NCI-H2196 treated with DMSO at 0.1 percent for 48 hours (cell line): ENCODE data around the gene AKAP8L.

ENCODE experiments used
- DNase-seq: peaks from one replicate; lab custom pipeline; 2025; ENCODE audit not compliant: unreplicated experiment; lab: John Stamatoyannopoulos, UW

AKAP8L gene

DNA sequence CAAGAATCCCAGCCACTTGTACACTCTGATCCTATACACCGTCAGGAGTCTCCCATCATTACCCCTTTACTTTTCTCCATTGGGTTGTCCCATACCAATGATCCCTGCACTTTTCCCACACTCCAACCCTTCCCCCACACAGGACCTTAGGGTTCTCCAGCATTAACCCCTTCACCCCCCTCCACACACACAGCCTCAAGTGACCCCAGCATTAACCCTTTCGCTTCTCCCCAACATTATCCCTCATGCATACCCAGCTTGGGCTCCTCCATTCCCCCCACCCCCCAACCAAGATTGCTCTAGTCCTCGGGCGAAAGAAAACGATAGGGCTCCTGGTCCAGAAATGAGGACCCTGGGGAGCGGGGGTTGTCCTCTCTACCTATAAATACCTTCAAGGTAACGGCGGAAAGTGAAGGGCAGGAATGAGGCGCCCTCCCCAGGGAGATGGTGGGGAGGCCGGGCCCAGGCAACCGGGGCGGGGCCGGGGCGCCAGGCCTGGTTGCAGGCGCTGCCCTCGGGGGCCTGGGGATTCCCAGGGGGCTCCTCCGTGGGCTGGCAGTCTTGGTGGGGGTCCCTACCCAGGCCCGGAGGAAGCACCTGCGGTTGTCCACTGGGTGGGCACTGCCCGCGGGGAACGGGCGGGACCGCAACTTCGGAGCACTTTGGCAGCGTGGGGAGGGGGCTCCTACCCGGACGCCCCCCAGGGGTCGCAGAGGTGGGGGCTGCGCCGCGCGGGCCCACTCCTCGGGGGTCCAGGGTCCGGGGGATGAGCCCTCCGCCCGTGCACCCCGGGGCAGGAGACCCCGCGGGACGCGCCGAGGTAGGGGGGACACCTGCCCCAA, 30.2 kb upstream of the AKAP8L start:
- DNase-seq, result no peak

DNA sequence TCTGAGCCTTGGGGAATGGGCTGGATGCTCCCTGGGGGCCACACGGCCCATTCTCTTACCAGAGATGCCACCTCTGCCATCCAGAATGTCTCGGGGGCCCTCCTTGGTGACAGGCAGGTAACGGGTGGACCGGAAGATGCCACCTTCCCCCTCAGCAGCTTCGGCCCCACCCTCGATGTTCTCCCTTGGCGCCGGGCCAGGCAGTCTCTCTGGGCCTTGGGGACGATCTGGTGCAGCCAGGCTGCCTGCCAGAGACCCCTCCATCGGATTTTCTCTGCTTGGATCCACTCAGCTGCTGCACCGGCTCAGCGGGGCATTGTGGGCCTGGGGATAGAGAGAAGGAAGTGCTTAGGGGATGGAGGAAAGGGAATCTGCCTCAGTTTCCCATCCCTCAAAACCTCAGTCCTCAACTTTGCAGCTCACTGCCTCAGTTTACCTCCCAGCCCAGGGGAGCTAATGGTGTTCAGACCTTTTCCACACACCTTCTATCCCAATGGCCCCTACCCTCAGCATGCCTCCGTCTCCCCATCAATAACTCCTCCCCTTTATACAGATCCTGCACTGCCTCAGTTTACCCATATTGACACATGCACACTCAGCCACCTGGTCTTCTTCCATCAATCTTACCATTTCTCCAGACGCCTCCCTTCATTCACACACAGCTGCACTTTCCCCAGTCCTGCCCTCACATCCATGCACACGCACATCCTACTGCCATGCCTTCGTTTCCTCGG, 29.4 kb upstream of the AKAP8L start:
- DNase-seq, result no peak

DNA sequence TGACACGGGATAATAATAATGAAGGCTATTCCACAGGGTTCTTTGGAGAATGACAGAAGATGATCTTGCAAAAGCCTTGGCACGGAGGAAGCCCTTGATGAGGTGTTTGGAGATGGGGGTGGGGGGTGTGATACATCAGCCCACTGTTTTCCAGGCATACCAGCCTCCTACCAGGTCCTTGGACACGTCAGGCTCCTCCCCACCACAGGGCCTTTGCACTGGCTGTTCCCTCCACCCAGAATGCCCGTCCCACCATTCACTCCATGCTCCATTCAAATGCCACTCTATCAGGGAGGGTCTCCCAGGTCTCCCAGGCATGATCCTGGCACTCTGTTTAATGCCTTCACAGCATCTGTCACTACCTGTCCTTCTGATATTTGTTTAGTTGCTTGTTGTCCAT, 28.3 kb upstream of the AKAP8L start:
- no peak for DNase-seq

DNA sequence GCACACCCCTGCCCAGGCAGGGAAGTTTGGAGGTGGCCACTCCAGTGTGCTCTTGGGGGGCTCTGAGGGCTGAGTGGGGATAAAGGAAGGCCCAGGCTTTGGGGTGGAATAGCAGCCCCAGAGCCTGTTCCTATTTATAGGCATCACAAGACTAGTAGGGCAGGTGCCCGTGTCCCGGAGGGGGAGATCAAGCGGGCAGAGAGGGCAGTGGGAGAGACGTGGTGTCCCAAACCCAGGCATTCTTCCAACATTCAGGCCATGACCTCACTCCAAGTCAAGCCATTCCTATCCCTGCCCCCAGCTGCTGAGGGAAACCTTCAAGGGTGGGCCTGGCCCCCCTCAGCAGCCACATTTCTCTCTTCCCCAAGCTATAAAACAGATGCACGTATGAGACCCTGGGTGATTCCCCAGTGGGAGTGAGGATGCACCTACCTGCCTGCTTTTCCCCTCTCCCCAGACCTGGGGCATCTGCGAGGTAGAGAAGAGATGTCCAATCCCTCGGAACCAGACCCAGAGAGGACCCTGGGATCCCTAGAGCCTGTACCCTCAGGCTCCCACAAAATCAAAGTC, 27.1 kb upstream of the AKAP8L start:
- no peak for DNase-seq

DNA sequence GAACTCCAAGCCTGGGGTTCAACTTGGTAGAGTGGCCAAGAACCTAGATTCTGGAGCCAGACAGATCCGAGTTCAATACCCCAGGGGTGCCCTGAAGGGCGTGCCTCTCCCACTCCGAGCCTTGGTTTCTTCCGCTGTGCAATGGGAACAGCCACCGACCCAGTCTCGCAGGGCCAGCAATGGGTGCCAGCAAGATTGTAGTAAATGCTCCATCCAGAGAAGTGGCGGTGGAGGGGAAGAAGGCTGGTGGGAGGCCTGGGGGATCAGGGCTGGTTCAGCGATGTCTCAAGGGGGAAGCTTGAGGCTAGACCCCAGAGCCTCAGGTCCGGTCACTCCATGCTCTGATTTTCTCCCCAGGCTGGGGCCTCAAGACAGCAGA, 26.4 kb upstream of the AKAP8L start:
- DNase-seq, result no peak

DNA sequence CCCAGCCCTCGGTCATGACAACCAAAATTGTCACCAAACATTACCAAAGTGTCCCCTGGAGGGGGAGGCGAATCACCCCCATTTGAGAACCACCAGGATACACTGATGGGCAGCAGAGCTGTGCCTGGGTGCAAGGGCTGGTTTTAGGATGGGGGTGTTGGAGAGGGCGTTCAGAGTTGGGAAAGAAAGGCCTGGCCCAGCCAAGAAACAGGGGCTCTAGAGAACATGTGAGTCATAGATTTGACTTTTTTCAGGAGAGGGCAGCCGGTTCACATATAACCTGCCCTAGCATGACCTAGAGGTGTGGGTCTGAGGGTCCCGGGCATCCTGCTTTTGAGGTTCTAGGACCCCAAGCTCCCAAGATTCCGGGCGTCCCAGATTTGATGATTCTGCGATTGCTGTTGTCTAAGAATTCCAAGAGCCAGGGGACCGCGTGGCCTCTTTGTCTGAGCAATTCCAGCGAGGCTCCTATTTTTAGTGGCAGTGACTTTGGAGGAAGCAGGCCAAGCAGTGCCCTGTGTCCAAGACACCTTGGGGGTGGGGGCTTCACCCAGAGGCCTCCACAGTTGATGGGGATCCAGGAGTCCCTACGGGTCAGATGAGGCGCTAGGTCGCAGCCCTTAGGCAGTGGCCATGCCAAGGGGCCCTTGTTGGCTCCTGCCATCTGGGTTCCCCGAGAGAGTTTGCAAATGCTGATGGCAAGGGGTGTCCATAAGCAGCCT, 25.9 kb upstream of the AKAP8L start:
- no peak for DNase-seq

DNA sequence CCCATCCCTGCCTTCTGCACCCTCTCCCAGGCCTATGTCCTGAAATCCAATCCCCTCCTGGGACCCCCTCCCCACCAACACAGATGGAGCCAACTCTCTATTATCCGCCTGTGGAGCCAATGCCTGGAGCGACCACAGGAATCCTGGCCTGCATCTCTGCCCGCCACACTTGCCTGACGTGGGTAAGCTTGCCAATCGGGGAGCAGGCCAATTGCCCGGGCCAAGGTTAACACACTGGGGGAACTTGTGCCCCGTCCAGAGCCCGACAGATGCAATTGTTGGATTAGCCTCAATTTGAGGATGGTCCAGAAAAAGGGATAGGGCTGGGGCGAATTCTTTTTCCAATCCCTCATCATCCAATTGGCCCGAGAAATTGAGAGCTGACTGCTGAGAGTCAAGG, 25.1 kb upstream of the AKAP8L start:
- DNase-seq, result no peak

DNA sequence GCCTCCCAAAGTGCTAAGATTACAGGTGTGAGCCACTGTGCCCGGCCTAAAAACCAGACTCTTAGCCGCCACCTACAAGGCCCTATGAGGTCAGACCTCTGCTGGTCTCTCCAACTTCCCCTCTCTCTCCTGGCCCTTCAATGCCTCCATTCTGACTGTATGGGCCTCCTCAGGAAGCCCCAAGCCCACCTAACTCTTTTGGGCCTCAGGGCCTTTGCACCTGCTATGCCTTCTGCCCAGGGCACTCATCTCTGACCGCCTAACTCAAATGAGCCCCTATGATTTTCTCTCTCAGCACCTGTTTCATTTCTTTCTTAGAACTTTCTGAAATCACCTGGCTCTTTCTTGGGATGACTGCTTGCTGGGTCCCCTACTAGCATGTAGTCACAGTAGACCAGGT, 24.5 kb upstream of the AKAP8L start:
- DNase-seq, result no peak

DNA sequence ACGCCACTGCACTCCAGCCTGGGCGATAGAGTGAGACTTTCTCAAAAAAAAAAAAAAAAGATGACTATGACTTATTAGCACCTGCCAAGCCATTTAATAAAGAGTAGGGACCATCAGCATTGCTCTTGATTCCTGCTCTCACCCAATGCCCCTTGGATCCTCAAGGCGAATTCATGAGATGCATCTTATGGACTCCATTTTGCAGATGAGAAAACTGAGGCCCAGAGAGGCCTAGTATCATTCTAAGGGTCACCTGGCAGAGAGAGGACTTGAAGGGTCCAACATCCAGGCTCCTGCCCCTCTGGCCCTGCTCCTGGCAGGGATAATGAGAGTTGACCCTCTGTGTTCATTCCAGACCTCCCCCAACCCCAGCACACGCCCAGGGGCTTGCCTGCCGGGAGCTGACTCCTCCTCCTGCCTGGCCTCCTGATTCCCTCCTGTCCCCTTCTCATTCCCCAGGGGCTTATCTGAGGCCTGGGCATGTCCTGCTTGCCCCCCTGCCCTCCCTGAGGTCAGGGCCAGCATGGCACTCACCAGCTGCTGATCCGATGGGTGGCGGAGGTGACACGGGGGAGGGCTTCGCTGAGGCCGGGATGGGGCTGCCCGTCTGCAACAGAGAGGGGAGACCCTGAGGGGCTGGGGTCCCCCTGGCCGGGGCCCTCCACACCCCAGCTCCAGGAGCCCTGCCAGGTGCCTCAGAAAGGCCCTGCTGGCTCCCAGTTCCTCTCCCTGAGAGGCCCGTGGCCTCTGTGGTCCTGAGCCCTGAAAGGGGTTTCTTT, 23.5 kb upstream of the AKAP8L start:
- no peak for DNase-seq

DNA sequence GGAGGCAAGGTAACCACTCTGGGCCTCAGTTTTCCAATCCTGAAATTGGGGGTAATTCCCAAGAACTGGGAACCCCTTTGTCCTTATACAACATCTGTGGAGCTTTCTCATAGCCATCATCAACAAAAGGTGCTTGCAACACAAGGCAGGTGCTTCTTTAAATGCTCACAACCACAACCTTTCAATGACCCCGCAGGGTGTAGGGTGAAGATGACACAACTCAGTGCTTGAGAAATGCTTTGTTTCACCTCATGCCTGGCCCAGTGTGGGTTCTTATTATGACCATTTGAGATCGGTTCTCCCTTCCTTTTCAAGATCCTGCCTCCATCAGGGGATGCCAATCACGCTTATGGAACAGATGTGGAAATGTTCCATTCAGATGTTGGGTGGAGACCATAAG, 22.5 kb upstream of the AKAP8L start:
- DNase-seq, result no peak

DNA sequence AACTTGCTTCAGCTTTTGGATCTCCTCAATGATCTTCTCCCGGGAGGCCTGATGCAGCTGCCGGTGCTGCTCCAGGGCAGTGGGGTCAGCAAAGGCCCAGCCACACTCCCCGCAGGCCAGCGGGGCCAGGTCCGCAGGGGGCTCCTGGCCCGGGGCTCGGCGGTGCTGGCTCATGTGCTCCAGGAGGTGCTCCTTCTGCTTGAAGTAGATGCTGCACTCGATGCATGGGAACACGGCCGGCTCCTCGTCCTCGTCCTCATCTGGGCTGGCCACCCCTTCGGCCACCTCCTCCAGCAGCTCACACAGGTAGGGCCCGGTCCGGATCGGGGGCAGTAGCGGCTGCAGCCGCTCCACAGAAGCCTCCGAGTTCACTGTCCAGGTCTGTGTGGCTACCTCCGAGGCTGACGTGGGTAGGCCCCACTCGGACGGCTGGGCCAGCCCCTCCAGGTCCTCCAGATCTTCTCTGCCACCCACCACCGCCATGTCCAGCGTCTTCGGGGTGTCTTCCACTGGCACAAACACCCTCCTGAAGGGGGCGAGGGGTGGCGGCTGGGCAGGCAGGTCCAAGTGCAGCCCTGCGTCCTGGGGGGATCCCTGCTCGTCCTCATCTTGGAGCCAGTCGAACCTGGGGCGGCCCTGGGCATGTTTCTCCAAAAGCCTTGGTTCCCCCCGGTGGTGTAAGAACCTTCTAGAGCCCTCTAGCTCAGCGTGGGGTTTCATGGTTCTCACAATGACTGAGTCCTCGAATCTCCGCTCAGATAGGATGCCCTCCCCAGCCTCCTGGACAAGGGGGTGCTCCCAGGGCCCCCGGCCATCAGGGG, 21.2 kb upstream of the AKAP8L start:
- no peak for DNase-seq

DNA sequence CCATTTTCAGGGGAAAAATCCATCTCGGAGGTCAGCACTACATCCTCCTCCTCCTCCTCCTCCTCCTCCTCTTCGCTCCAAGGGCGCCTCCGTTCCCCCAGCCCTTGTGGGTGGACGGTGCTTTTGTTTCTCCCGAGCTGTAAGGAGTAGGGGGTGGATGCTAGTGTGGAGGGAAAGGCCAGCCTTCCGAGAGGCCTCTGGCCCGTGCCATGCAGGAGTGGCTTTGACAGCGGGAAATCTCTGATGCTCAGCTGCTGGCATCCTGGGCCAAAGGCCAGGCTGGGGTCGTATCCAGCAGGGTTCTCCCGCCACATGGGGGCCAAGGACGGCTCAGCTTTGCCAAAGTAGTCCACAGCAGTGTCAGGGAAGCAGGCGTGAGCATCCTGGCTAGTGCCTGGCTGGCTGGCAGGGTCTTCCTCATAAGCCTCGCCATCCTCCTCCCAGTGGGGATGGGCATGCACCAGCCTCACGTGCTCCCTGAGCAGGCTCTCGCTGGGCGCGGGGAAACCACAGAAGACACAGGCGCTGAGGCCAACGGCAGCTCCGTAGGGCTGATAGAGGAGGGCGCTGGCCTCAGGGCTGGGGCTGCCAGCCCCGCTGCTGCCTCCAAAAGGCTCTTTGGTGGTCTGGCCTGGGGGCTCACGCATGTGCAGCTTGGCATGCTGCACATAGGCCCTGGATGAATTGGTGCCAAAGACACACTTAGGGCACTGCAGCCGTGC, 20.5 kb upstream of the AKAP8L start:
- DNase-seq, result no peak

DNA sequence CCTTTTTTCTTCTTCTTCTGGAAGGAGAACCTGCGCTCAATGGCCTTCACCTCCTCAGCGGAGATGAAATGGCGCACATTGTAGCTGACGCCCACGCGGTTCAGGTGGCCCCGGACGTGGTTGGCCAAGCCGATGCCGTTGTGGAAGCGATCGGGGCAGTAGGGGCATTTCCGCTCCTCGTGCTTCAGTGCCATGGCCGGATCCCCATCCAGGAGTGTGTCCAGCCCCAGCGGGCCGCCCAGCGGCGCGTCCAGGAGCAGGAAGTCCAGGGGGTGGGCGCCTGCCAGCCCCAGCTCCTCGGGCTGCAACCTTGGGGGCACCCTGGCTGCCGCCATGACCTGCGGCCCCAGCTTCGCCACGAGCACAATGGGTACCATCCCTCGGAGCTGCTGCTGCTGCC, 19.8 kb upstream of the AKAP8L start:
- DNase-seq, result no peak

DNA sequence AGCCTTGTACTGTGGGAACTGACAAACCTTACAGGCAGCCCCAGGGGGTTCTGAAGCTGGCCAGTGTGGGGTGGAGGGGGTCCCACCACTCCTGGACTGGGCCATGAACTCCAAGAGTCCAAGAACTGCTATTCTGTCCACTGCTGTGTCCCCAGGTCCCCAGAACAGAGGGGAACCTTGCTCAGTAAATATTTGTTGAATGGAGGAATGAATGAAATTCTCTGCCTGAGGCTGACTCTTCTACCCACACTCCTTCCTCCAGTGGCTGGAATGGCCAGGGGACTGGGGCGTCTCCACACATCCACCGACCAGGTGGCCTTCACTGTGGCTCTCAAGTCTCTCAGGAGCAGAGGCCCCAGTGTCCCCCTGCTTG, 19.3 kb upstream of the AKAP8L start:
- no peak for DNase-seq

DNA sequence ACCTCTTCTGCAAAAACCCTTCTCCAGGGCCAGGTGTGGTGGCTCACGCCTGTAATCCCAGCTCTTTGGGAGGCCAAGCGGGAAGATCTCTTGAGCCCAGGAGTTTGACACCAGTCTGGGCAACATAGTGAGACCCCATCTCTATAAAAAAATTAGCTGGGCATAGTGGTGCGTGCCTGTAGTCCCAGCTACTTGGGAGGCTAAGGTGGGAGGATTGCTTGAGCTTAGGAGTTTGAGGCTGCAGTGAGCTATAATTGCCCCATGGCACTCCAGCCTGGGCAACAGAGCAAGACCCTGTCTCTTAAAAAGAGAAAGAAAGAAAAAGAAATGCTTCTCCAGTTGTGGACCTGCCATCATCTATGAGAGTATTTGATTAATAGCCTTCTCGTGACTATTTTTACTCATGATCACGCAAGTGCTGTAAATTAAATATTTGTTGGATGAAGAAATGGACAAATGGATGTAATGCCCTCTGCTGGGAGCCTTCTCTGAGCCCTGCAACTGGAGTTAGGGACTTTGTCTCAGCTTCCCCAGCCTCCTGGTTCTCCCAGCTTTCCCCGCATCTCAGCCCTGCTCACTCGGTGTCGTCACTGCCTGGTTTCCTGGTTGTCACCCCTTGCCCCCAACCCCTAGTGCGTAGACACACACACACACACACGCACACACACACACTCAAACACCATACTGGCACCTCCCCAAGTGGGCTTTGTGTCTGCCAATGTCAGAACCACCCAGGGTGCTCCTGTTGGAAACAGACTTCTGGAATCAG, 18.8 kb upstream of the AKAP8L start:
- DNase-seq, result no peak

DNA sequence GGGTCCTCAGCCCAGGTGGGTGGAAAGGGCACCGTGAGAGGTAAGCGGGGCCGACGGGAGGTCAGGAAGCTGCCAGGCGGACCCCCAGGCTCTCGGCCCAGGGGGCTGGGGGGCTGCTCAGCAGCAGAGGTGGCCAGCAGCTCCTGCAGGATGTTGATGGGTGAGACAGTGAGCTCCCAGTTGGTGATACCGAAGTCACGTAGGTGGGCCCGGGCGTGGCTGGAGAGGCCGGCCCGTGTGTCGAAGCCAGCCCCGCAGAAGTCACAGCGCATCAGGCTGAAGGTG, 18.0 kb upstream of the AKAP8L start:
- no peak for DNase-seq

DNA sequence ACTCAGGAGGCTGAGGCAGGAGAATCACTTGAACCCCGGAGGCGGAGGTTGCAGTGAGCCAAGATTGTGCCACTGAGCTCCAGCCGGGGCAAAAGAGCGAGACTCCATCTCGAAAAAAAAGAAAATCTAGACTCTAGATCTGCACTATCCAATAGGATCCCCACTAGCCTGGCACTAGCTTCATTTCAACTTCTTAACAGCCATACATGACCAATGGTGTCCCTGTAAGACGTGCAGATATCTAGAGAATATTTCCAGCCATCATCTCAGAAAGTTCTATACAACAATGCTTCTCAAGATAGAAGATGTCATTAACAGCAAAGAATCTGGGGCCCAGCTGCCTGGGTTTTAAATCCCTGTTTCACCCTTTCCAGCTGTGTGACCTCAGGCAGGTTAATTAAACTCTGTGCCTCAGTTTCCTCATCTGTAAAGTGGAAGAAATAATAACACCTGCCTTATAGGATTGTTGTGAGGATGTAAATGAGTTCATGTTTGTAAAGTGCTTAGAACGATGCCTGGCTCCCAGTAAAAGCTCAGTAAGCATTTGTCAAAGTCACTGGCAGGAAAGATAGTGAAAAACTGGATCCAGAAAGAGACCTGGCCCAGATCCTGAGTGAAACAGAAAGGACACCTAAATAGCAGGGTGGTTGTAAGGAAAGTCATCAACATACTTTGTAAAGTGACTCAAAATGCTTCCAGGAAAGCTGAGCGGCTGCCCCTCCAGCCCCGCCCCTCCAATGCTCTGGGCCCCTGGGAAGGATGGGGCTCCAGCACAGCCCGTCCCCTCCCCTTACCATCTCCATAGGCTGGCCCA, 17.4 kb upstream of the AKAP8L start:
- DNase-seq, result no peak

DNA sequence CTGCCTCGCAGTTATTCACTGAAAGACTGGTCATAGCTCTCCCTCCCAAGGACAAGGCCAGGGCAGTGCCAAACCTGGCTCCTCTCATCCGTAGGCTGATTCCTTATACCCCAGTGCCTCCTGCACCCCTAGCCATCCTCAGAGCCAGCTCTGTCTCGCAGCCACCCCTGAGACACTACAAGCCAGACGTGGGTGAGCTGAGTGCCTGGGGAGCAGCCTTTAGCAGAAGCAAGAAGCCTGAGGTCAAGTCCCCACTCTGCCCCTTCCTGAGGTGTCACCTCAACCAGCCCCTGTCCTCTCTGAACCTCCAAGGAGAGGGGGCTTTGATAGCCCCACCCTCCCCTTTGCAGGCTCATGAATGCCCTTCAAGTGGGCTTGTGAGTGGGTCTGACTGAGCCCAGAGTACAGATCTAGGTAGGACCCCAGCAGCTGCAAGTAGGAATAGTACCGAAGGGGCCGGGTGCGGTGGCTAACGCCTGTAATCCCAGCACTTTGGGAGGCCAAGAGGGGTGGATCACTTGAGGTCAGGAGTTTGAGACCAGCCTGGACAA, 14.8 kb upstream of the AKAP8L start:
- DNase-seq, result no peak
